GM23338 (cell line): ENCODE results near the gene HBS1L. TPM values are rescaled to one million over a fixed set of nuclear protein-coding genes. Genes with fewer than 3 reads are reported as not detected.

Experiments
- ATAC-seq: fragments of 200-7000 bp; cut with Tn5 transposase; 3 replicates; pipeline ENCODE4 v1.9.1; 2020
- DNase-seq: peaks from one replicate; pipeline ENCODE4 v3.0.0-alpha.2; 2015; ENCODE audit warnings: low spot score
- H2AFZ ChIP-seq: fragments of 200-600 bp; sonication (generic); 2 replicates; pipeline ENCODE4 v1.8.0; 2016; ENCODE audit warnings: antibody characterized with exemption, mild to moderate bottlenecking, moderate library complexity
- H3F3A ChIP-seq: fragments of 200-600 bp; sonication (generic); replicated peaks from 2 replicates; pipeline ENCODE4 v1.8.0; 2017; ENCODE audit warnings: antibody characterized with exemption, mixed run types, low read depth
- H3K27ac ChIP-seq: fragments of 200-600 bp; sonication (generic); 2 replicates; pipeline ENCODE4 v1.6.1; 2016; ENCODE audit warnings: low read depth
- H3K27me3 ChIP-seq: fragments of 200-600 bp; sonication (generic); 2 replicates; pipeline ENCODE4 v1.8.0; 2016; ENCODE audit warnings: mild to moderate bottlenecking, mixed run types, moderate library complexity; ENCODE audit not compliant: insufficient read depth
- H3K36me3 ChIP-seq: fragments of 200-600 bp; sonication (generic); 2 replicates; pipeline ENCODE4 v1.8.0; 2016; ENCODE audit warnings: mild to moderate bottlenecking; ENCODE audit not compliant: insufficient read depth
- H3K4me1 ChIP-seq: fragments of 200-600 bp; sonication (generic); 2 replicates; pipeline ENCODE4 v1.8.0; 2016; ENCODE audit warnings: mild to moderate bottlenecking, moderate library complexity; ENCODE audit not compliant: insufficient read depth
- H3K4me2 ChIP-seq: fragments of 200-600 bp; sonication (generic); 2 replicates; pipeline ENCODE4 v1.7.1; 2017; ENCODE audit warnings: mixed run types
- H3K4me3 ChIP-seq: fragments of 200-600 bp; sonication (generic); 2 replicates; pipeline ENCODE4 v1.6.1; 2016; ENCODE audit warnings: mixed run types
- H3K79me2 ChIP-seq: fragments of 200-600 bp; sonication (generic); replicated peaks from 2 replicates; pipeline ENCODE4 v1.8.0; 2017; ENCODE audit warnings: mild to moderate bottlenecking; ENCODE audit not compliant: insufficient read depth
- H3K9me2 ChIP-seq: fragments of 200-600 bp; sonication (generic); 2 replicates; pipeline ENCODE4 v1.8.0; 2017; ENCODE audit not compliant: insufficient read depth
- H4K20me1 ChIP-seq: fragments of 200-600 bp; sonication (generic); replicated peaks from 2 replicates; pipeline ENCODE4 v1.8.0; 2017; ENCODE audit warnings: mild to moderate bottlenecking; ENCODE audit not compliant: insufficient read depth
- H3K27ac Mint-ChIP-seq: 2 replicates; pipeline ENCODE4 v1.8.0; 2020; ENCODE audit warnings: inconsistent platforms, mild to moderate bottlenecking, moderate library complexity, mixed read lengths
- H3K27me3 Mint-ChIP-seq: 3 replicates; pipeline ENCODE4 v1.8.0; 2022; ENCODE audit warnings: low read depth, mild to moderate bottlenecking, moderate library complexity, mixed read lengths, inconsistent platforms; ENCODE audit not compliant: insufficient read depth, poor library complexity
- H3K36me3 Mint-ChIP-seq: 3 replicates; pipeline ENCODE4 v1.8.0; 2021; ENCODE audit warnings: low read depth, mild to moderate bottlenecking, inconsistent platforms, moderate library complexity, mixed read lengths
- H3K4me1 Mint-ChIP-seq: 3 replicates; pipeline ENCODE4 v1.8.0; 2020; ENCODE audit warnings: mild to moderate bottlenecking, inconsistent platforms, mixed read lengths
- H3K4me3 Mint-ChIP-seq: 3 replicates; pipeline ENCODE4 v1.8.0; 2021; ENCODE audit warnings: moderate library complexity, mild to moderate bottlenecking, inconsistent platforms, mixed read lengths
- H3K9me3 Mint-ChIP-seq: 3 replicates; pipeline ENCODE4 v1.8.0; 2020; ENCODE audit warnings: moderate library complexity, mild to moderate bottlenecking, inconsistent platforms, mixed read lengths
- EZH2phosphoT487 ChIP-seq: fragments of 200-600 bp; sonication (generic); IDR thresholded peaks from one replicate; pipeline ENCODE4 v1.8.1; 2018; ENCODE audit warnings: antibody characterized with exemption; ENCODE audit not compliant: unreplicated experiment
- POLR2AphosphoS5 ChIP-seq: IDR thresholded peaks from 2 replicates; pipeline ENCODE4 v1.6.1; 2016; ENCODE audit warnings: antibody characterized with exemption, low read depth
- REST ChIP-seq: IDR thresholded peaks from one replicate; pipeline ENCODE4 v1.6.1; 2018; ENCODE audit warnings: antibody characterized with exemption; ENCODE audit not compliant: unreplicated experiment
- STAT1 ChIP-seq: IDR thresholded peaks from one replicate; pipeline ENCODE4 v1.6.1; 2016; ENCODE audit warnings: antibody characterized with exemption; ENCODE audit not compliant: unreplicated experiment
- ZNF331 ChIP-seq: fragments of 250-450 bp; sonication (Bioruptor Pico); IDR thresholded peaks from 2 replicates; pipeline ENCODE4 v1.5.0; 2020; ENCODE audit warnings: low read depth, mild to moderate bottlenecking, moderate library complexity
- ZNF462 ChIP-seq: fragments of 250-450 bp; sonication (Bioruptor Pico); IDR thresholded peaks from 2 replicates; pipeline ENCODE4 v1.5.0; 2020; ENCODE audit warnings: mild to moderate bottlenecking, moderate library complexity
- polyA plus RNA-seq: library from polyadenylated mRNA; unstranded; fragments of >200 nt; fragmentation: Nextera tagmentation; extraction: Ambion mirVana; gene quantifications from 2 replicates; pipeline ENCODE4 v1.2.1, GENCODE V29; 2016
- total RNA-seq: library from RNA; depleted of rRNA; stranded (reverse); fragments of >200 nt; shearing (Covaris generic); gene quantifications from 2 replicates; pipeline ENCODE4 v1.2.3, GENCODE V29; 2014
- TF ChIP-seq, protein P1 (sequence below): IDR thresholded peaks from 2 replicates; pipeline ENCODE4 v1.6.1; 2016; ENCODE audit warnings: antibody characterized with exemption

HBS1L gene
- total and polyA plus RNA-seq, 2 experiments from 2014 or later: 59.9 to 94.1 TPM

GRCh38 chr6:134949927-134950326, 104.7 kb downstream of the HBS1L start, which contains the start of gene ALDH8A1 (continued):
- TF ChIP-seq REST (no peak), POLR2AphosphoS5 (no peak), STAT1 (no peak)

- no peak overlapping the region for H3K27ac Mint-ChIP-seq
- H3K4me3 ChIP-seq: no peak overlapping the region
Measured at GRCh38 chr6:134948691-134949090, 105.9 kb downstream of the HBS1L start.

More at GRCh38 chr6:134948691-134949090, 105.9 kb downstream of the HBS1L start:
- Mint-ChIP-seq H3K4me3 (no peak overlapping the region), H3K9me3 (no peaks in the 10 kb centered on the region), H3K36me3 (no peaks in the 10 kb centered on the region), H3K27me3 (no peaks in the 10 kb centered on the region), H3K4me1 (no peaks in the 10 kb centered on the region; the same call in 1 of the 3 replicates)
- no peaks in the 10 kb centered on the region for H3K27me3 ChIP-seq
- no peak for ATAC-seq
- H3K27ac ChIP-seq: no peak overlapping the region
- no peak overlapping the region for H3K4me2 ChIP-seq
- no peaks in the 10 kb centered on the region for H4K20me1 ChIP-seq
- H2AFZ ChIP-seq: no peak overlapping the region
- no peak for DNase-seq
- no peaks in the 10 kb centered on the region for H3F3A ChIP-seq
- no peaks in the 10 kb centered on the region for H3K36me3 ChIP-seq
- H3K9me2 ChIP-seq: no peaks in the 10 kb centered on the region
- H3K4me1 ChIP-seq: no peaks in the 10 kb centered on the region
- TF ChIP-seq ZNF331 (CRISPR knock-in tag): no peak
- no peak for TF ChIP-seq ZNF462 (CRISPR knock-in tag)
- TF ChIP-seq, protein P1, sequence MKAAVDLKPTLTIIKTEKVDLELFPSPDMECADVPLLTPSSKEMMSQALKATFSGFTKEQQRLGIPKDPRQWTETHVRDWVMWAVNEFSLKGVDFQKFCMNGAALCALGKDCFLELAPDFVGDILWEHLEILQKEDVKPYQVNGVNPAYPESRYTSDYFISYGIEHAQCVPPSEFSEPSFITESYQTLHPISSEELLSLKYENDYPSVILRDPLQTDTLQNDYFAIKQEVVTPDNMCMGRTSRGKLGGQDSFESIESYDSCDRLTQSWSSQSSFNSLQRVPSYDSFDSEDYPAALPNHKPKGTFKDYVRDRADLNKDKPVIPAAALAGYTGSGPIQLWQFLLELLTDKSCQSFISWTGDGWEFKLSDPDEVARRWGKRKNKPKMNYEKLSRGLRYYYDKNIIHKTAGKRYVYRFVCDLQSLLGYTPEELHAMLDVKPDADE: no peak
- TF ChIP-seq POLR2AphosphoS5: no peak
- no peak for TF ChIP-seq EZH2phosphoT487
- no peak for TF ChIP-seq REST
- H3K79me2 ChIP-seq: no peaks in the 10 kb centered on the region
